RPMI8226 (cell line): Measurements from ENCODE around the gene GATA5.

Experiments used
- DNase-seq: peaks from one replicate; pipeline ENCODE4 v3.0.0-alpha.2; 2015

The GATA5 gene

DNA sequence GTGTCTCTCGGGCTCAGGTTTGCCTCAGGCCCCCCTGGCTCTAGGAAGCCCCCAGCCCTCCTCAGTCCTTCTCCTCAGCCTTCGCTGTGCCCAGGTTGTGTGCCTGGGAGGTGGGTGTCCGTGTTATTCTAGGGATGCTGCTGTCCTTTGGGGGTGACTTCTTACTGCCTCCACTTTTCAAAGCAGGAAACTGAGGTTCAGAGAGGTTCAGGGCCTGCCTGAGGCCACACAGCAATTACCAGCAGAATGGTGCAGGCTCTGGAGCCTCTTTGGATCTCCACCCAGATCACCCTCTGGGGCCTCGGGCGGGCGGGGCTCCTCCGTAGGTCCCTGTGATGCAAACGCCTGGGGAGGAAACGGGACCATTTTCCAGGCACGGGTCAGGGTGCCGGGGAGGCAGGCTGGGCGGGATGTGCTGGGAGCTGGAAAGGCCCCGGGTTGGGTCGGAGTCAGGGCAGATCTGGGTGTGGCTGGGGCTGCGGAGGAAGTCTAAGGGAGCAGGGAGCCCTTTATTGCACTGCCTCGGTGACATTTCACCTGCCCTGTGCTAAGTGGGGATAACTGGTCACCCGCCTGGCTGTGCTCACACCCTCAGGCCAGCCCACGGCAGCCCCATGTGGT, 23.2 kb downstream of the GATA5 start:
- no peak for DNase-seq

DNA sequence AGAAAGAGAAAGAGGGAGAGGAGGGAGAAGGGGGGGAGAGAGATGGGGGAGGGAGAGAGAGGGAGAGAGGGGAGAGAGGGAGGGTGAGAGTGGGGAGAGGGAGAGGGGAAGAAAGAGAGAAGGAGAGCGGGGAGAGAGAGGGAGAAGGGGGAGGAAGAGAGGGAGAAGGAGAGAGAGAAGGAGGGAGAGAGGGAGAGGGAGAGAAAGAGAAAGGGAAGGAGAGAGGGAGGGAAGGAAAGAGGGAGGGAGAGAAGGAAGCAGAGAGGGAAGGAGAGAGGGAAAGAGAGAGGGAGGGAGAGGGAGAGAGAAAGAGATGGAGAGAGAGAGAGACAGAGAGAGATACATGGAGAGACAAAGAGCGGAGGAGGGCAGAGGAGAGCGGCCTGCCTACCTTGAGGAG, 23.8 kb downstream of the GATA5 start:
- no peak for DNase-seq

DNA sequence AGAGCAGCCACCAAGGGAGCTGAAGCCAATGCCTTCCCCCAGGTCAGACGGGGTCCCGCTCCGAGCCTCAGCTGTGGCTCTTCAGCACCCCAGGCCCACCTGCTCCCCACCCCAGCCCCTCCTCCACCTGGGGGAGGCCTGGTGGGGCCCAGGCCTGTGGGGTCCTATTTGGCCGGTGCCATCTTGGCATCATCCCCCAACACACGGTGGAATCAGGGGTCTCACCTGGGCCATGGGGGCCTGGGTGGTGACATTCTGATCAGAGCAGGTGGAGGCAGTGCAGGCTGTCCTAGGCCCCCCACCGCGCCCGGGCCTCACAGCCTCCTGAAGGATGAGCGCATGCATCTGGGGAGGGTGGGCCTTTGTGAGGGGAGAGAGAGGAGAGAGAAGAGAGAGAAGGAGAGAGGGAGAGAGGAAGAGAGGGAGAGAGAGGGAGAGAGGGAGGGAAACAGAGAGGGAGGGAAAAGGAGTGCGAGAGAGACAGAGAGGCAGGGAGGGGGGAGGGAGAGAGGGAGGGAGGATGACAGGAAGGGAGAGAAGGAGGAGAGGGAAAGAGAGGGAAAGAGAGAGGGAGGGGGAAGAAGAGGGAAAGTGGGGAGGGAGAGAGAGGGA, 24.5 kb downstream of the GATA5 start:
- no peak for DNase-seq

DNA sequence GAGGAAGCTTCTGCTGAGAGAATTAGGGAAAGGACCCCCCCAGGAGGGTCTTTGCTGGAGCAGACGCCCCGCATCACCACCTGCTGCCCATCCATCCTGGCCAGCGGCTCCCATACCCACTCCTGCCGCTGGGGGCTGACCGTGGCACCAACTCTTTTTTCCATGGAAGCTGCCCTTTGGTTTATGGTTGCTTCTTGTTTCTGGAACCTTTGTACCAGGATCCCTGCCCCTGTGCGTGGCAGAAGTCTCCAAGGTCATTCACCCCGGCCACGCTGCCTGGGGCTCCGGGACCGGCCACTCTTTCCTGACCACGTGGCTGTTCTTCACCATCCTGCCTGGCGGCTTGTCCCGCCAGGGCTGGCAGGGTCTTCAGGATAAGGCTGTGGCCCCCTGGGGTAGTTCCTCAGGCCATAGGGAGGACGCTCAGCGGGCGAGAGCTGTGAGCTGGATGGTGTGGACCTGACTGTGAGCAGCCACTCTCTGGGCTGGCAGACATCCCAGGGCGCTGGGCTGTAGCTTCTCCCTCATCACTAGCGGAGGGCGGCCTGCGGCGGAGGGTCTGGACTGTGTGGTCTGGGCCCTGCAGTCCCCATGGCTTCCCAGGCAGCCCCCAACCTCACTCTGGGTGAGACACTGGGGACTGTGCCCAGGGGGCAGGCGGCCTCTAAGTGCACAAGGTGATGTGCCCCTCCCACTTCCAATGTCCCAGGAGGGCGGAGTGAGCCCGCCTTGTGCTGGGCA, 25.7 kb downstream of the GATA5 start:
- no peak for DNase-seq

DNA sequence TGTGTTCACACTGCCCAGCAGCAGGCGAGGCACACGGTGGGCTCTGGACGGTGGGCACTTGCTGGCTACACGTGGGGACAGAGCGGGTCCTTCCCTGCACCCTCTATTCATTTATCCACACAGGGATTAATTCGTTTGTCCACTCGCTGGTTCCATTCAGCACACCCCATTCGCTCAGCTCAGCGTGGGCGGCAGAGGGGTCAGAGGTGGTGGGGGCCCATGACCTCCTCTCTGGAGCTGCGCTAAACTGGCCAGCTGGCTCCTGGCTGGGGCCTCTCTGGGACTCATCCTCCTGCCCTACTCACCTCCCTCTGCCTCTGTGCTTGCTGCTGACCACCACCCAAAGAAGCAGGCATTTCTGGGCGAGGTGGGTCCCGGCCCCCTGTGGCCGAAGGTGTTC, 27.0 kb downstream of the GATA5 start:
- DNase-seq = no peak

DNA sequence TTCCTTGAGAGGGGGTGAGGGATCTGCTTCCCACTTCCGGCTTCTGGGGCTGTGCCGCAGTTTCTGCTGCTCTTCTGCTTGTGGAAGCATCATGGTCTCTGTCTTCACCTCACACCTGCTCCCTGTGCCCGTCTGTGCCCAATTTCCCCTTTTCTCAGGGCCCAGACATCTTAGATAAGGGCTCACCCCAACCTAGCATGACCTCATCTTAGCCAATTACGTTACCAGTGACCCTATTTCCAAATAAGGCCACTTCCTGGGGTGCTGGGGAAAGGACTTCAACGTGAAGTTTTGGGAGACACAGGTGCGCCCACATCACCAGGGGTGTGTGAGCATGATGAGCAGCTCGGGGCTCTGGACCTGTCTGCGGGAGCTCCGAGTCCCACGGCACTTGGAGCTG, 27.8 kb downstream of the GATA5 start:
- DNase-seq = peak; percentile 35

DNA sequence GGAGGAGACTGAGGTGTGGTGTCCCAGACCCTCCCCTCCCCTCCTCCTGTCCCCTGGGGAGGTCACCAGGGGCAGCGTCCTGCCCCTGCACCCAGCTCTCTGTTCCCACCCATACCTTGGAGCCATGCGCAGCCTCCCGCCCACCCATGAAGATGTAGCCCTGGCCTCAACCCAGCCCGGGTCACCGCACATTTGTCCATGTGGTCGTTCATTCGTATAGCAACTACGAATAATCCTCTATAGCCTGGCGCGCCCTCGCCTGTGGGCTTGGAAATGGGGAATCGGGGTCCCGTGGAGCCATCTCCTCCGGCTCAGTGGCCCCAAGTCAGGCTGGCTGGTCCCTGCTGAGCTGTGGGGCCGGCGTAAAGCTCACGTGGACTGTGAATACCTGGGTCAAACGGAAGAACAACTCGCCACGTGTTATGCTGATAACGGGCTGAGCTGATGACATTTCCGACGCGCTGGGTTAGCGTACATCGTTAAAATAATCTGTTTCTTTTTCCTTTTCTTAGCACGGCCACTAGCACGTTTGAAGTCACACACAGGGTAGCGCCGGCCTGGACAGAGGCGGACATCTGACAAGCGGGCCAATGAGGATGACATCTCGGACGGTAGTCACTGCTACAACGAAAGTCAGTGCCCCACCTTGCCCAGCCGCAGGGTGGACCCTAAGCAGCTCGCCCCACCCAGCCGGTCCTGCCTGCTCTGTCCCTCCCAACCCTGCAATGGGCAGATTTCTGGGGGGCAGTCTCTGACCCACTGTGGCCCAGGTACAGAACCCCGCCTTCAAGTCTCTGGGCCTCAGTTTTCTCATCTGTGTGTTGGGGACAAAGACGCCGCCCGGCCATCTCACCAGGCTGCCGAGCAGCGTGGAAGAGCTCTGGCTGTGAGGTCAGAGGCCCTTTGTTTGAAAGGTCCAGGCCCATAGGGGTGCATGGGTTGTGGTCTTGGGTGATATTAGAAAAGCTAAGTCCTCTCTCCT, 28.6 kb downstream of the GATA5 start:
- no peak for DNase-seq

DNA sequence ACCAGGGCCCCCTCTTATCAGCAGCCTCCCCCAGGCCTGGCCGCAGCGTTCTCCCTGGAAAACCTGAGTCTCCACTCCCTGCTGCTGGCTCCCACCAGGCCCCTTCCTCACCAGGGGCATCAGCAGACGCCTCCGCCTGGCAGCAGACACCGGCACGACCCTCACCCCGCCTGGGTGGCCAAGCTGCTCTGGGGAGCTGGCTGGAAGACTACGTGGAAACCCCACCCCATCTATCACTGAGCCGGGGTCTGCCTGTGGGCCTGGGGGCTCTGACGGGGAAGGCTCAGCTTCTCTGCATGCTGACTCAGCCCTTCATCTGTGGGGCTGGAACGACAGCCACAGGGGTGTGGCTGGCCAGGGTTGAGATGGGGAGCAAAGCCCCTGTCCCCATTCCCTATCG, 29.3 kb downstream of the GATA5 start:
- DNase-seq = no peak

DNA sequence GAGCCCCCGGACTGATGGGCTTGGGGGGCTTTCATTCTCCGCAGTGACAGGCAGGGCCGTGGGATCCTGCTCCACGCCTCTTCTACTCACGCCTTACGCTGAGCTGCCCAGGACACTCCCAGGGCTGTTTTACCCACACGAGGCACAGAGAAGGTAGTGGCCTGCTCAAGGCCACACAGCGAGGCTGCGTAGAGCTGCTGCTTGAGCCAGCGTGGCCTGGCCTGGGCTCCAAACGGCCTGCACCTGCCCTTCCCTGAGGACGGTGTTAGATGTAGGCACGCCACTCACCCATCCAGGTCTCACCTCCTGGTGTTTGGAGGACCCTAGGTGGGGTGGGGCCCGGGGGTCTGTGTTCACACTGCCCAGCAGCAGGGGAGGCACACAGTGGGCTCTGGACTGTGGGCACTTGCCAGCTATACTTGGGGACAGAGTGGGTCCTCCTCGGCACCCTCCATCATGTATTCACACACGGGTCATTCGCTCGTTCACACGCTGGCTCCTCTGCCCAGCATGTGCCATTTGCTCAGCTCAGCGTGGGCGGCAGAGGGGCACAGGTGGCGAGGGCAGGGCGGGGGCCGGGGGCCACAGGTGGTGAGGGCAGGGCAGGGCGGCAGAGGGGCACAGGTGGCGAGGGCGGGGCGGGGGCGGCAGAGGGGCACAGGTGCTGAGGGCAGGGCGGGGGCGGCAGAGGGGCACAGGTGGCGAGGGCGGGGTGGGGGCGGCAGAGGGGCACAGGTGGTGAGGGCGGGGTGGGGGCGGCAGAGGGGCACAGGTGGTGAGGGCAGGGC, 30.0 kb downstream of the GATA5 start:
- DNase-seq = peak; percentile 26

DNA sequence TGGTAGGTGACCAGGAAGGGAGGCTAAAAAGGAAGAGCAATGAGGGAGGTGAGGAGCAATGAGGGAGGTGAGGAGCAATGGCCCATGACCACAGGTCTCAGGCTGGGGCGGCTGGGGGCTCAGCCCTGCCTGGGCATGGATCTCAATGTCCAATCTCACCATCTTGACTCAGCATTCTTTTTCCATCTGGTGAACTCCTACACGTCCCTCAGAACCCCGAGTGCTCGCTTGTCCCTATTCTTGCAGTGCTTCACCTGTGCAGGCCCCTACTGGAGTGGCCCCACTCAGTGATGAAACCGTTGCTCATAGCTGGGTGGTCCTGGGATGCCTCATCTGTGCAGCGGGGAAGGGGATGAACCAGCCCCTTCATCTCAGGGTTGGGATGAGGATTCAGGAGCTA, 31.5 kb downstream of the GATA5 start:
- no peak for DNase-seq

DNA sequence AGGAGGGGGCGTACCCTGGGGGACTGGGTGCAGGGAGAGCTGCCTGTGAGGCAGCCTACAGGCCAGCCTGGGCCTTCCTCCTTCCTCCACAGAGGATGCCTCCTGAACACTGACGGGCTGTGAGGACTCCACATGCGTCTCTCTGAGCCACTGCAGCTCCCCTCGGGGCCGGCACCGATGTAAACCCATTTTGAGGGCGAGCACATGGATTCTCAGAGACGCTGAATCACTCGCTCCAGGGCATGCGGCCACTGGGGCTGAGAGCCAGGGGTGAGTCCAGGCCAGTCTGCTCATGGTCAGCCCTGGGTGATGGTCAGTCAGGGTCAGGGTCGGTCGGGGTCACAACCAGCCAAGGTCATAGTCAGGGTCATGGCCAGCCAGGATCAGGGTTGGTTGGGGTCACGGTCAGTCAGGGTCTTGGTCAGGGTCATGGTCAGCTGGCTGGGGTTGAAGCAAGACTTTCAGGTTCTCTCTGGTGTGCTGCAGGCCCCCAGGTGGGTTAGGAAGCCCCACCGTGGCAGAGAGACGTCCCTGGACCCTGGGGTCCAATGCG, 33.7 kb downstream of the GATA5 start:
- no peak for DNase-seq

DNA sequence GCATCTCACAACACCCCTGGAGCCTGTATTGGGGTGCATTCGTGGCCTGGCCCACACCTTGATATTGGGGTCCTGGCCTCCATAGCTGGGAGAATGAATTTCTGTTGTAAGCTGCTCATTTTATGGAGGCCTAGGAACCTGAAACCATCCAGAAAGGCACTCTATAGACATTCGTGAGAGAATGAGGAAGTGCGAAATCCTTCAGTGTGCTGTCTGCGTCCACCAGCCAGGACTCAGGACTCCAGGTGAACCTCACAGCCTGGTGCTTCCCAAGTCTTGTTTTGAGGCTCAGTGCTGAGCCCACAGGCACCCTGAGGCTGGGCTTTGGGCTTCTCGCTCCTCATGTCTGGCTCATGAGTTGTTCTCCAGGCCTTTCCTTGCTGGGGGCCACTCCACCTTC, 36.6 kb downstream of the GATA5 start:
- DNase-seq = peak; percentile 79

DNA sequence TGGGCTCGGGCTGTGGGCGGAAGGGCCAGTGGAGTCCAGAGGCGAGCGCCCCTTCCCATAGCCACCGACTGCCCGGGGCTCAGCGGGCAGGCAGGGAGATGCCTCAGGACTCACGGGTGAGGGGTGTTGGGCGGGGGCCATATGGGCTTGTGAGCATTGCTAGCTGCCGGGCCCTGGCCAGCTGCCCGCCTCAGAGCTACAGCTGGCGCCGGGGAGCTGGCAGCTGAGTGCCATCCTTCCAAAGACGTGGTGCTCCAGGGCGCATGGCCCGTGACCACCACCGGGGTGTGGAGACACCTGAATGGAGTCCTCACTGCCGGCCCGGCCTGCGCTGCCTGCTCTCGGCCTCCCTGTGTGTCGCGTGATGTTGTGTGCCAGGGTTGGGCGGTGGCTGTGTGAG, 37.9 kb downstream of the GATA5 start:
- no peak for DNase-seq

DNA sequence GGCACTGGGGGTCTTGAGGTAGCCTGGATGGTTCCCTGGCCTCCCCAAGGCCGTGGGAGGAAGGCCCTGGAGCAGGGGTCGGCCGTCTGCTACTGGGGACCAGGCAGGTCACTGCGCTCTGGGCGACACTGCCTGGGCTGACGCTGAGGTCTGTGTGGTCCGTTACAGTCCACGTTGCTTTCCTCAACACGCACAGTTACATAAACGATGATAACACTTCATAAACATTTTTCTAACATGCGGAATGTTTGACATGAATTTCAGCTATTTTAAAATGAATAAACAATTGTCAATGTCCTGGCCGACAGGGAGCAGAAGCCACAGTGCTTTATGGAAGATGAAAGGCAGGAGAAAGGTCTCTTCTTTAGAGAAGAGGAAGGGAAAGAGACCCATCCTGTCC, 38.3 kb downstream of the GATA5 start:
- DNase-seq = no peak

DNA sequence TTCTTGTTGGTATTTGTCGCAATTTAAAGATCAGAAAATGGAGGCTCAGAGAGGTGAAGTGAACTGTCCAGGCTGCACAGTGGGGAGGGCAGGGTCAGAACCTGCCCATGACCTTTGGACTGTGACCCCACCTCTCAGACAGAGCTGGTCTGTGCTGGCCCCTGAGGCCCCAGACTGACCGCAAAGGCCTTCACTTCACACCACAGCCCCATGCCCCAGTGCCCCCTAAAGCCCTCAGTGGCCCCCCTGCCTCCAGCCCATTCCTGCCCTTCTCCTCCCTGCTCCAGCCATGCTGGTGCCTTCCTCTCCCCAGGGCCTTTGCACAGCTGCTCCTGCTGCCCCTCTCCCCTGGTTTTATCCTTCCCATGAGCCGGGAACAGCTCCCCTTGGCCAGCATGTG, 39.1 kb downstream of the GATA5 start:
- no peak for DNase-seq

DNA sequence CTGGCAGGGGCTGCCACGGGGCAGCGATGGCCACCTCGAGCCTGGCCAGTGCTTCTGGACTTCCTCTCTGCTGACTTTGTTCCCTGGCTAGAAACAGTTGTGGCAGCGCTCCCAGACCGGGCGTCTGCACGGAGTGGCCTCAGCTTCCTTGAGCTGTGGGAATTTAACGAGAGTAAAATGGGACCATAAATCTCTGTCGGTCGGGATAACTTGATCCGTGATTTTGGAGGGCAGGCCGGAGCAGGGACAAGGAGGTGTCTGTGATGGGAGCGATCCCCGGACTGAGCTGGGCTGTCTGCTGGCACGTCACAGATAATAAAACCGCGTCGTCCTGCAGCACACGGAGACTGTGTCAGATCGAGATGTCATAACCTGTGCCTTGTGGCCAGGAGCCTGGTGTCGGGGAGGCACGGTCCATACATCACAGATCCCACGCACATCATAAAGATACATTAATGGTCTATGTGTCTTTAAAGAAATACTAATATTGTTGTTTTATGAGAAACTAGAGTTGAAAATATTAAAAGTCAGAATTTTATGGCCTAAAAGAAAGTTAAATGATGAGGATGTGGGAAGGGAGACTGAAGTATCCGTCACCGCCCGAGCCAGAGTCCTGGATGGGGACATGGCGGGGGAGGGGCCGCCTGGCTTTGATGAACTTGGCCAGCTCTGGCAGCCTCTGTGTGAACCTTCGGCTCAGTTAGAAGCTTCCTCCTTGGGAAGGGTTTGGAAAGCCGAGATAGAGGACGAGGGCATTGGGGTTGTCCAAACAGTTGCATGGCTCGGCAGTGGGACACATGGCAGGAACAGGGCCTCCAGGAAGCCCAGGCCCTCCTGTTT, 41.9 kb downstream of the GATA5 start:
- no peak for DNase-seq

DNA sequence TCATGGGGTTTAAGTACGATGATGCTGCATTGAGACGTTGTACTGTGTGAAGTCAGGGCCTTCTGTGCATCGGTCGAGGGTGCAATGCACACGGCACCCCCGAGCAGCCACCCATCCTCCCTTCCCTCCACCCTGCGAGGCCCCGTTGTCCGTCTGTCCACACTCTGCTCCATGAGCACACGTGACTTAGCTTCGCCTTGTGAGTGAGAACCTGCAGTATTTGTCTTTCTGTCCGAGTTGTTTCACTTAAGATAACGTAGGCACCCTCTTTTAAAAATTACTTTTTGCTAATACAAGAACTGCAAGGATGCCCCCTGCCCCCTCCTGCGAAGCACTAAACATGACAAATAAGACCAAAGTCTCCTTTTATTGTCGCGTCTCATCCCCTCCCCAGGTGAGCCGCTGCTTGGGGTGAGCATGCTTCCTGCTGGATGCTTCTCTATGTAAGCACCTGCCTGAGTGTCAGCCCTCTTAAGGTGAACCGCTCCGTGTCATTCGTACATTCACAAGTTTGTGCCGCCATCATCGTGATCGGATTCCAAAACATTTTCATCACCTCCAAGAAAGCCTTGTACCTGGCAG, 44.8 kb downstream of the GATA5 start:
- DNase-seq = no peak

DNA sequence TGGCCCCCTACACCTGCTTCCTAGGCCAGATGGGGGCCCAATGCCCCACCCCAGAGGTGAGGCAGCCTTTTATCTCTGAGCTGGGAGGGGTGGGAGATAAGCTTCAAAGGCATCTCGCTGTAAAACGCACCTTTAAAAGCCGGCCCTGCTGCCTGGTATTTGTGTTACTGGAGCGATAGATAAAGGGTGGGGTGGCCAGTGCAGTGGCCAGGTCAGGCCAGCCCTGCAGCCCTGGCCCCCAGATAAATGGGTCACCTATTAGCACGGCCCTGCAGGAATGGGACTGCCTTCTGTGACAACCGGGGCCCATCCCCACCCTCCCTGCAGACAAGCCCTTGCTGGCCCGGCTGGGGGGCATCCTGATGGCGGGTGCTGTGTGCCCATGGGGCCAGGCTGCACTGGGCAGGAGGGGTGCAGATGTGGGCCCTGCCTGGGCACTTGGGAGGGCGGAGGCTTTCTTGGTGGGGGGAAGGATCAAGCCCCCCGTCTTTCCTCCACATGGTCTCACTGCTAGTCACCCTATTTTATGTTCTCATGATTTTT, 45.4 kb downstream of the GATA5 start:
- DNase-seq = no peak

DNA sequence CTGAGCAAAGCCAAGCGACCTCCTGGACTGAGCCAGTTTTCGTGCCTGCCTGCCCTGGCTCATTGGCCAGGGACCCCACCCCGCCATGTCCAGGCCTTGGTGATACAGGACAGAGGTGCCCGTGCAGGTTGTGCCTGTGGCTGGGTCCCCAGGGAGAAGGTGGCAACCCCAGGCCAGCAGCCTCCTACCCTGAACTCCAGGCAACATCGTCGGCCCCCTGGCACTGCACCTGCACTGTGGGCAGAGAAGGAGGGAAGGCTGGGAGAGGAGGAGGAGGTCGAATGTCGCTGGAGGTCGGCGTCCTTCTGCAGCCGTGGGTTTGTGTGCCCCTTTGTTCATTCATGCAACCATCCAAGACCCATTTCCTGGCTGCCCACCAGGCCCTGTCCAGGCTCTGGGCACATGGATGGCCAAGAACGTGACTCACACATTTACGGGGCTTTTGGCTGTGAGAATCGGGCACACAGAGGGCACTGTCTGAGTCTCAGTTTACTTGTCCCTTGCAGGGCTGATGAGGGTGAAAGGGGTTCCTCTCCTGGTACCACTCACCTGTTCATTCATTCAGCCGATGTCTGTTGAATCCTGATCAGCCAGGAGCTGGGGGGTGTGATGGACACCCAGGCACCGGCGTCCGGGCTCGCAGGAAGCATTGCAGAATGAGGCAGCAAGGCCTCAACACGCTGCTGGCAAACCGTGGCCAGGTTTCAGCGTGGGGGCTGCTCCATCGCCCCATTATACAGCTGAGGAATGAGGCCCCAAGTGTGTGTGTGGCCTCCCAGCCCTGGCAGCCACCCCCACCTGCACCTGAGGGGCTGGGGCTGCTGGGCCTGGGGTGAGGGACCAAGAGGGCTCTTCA, 46.1 kb downstream of the GATA5 start:
- DNase-seq = no peak
